Measurements from ENCODE around the gene SEC22A. TPM values are rescaled to one million over a fixed set of nuclear protein-coding genes. Genes with fewer than 3 reads are reported as not detected.

The SEC22A gene
- total RNA-seq, 2 experiments from 2014 or later: 7.9 to 11.5 TPM

DNA sequence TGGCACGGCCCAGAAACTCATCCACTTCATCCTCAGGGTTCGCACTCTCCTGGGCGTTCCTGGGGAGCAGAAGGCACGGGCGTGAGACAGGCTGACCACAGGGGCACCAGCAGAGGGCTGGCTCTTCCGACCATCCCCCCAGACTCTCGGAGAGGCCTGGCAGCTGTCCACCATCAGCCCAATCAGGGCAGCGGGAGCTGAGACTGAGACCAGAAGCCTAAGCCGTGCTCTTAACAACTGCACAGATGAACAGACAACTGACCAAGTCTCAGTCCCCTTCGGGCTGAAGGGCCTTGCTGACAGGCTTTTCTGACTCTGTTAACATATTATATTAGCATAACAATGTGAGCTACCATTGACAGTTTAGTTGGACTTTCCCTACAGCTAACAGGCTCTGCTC is 118.0 kb downstream of the SEC22A start:
- no peaks in the 10 kb centered on the region for H3K4me1 ChIP-seq (ENCODE audit: insufficient read depth, low read length)

DNA sequence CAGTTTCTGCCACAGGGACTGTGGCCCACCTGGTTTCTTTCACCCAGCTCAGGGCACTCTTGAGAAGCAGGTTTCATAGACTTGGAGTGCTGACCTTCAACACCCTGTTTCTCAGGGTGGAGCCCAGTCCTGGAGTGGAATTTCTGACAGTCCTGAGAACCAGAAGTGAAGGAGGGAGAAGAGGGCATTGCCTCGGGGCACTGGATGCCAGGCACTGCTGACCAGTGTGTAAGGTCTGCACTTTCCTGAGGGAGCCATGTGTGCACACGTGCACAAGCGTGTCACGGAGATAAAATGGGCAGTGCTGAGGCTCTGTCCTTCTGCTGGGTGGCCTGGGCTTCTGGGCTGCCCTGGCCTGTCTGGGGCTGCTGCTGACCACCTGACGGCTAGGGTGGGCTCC is 118.5 kb downstream of the SEC22A start:
- no peak for DNase-seq
- Mint-ChIP-seq H3K36me3 (ENCODE audit: low read depth) (no peaks in the 10 kb centered on the region), H3K4me1 (ENCODE audit: low read depth) (no peaks in the 10 kb centered on the region), H3K4me3 (no peak overlapping the region), H3K27me3 (peaks cover 35% of the 10 kb centered on the region), H3K27ac (no peak overlapping the region), H3K9me3 (no peaks in the 10 kb centered on the region)
- H3K36me3 ChIP-seq (ENCODE audit: insufficient read depth, low read length): no peaks in the 10 kb centered on the region
- H3K27me3 ChIP-seq (ENCODE audit: control insufficient read depth in 1 of 2, insufficient read depth in 2 of 2, low read length in 2 of 2): peaks cover 0 to 4% of the 10 kb centered on the region in 2 experiments
- TF ChIP-seq, protein P1, sequence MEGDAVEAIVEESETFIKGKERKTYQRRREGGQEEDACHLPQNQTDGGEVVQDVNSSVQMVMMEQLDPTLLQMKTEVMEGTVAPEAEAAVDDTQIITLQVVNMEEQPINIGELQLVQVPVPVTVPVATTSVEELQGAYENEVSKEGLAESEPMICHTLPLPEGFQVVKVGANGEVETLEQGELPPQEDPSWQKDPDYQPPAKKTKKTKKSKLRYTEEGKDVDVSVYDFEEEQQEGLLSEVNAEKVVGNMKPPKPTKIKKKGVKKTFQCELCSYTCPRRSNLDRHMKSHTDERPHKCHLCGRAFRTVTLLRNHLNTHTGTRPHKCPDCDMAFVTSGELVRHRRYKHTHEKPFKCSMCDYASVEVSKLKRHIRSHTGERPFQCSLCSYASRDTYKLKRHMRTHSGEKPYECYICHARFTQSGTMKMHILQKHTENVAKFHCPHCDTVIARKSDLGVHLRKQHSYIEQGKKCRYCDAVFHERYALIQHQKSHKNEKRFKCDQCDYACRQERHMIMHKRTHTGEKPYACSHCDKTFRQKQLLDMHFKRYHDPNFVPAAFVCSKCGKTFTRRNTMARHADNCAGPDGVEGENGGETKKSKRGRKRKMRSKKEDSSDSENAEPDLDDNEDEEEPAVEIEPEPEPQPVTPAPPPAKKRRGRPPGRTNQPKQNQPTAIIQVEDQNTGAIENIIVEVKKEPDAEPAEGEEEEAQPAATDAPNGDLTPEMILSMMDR (IDR thresholded peaks at IDR 0.05): no peak
- ATAC-seq (ENCODE audit: poor library complexity): no peak
- ChIA-PET CTCF (no interaction called here), POLR2A (no interaction called here)
- H3K27ac ChIP-seq (ENCODE audit: low read depth in 1 of 2, low read length in 2 of 2): no peak overlapping the region
- H3K4me3 ChIP-seq (ENCODE audit: low read length): no peak overlapping the region
- H3K9me3 ChIP-seq (ENCODE audit: control insufficient read depth in 1 of 2, insufficient read depth in 1 of 2, low read length in 2 of 2): peaks cover 0 to 3% of the 10 kb centered on the region in 2 experiments
- H3K4me1 ChIP-seq (ENCODE audit: insufficient read depth, low read length): no peaks in the 10 kb centered on the region
- intact Hi-C loops (cut with DNase I, micrococcal nuclease): no loop called here

More for the DNA sequence above, 118.0 kb downstream of the SEC22A start:
- TF ChIP-seq, protein P1 (IDR thresholded peaks at IDR 0.05): no peak
- intact Hi-C loops (cut with DNase I, micrococcal nuclease): no loop called here
- H3K36me3 Mint-ChIP-seq (ENCODE audit: low read depth): no peaks in the 10 kb centered on the region
- H3K27ac Mint-ChIP-seq: no peak overlapping the region
- Histone ChIP-seq H3K4me3 (ENCODE audit: low read length) (no peak overlapping the region), H3K36me3 (ENCODE audit: insufficient read depth, low read length) (no peaks in the 10 kb centered on the region), H3K27me3 (ENCODE audit: control insufficient read depth in 1 of 2, insufficient read depth in 2 of 2, low read length in 2 of 2) (peaks cover 0 to 4% of the 10 kb centered on the region in 2 experiments), H3K27ac (ENCODE audit: low read depth in 1 of 2, low read length in 2 of 2) (no peak overlapping the region), H3K9me3 (ENCODE audit: control insufficient read depth in 1 of 2, insufficient read depth in 1 of 2, low read length in 2 of 2) (peaks cover 0 to 3% of the 10 kb centered on the region in 2 experiments)
- ATAC-seq (ENCODE audit: poor library complexity) (no peak), DNase-seq (no peak)
- ChIA-PET CTCF (no interaction called here), POLR2A (no interaction called here)
- H3K4me1 Mint-ChIP-seq (ENCODE audit: low read depth): no peaks in the 10 kb centered on the region
- H3K4me3 Mint-ChIP-seq: no peak overlapping the region
- H3K27me3 Mint-ChIP-seq: peaks cover 35% of the 10 kb centered on the region
- no peaks in the 10 kb centered on the region for H3K9me3 Mint-ChIP-seq

DNA sequence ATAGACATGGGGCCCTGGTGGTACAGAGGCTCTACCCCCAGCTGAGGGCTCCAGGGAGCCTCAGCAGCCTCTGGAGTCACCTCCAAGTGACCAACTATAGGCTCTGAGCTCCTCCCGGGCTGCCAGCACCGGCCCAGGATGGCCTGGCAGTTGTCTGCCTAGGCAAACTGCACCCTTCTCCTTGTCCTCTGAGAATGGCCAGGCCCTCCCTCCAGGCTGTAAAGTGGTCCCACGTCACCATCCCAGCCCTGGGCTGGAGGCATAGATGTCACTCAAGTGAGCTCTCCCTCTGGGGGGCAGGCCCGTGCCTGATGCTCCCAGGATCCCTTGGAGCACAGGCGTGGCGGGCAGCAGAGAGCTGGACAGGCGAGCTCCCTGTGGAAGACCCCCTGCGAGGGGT is 120.1 kb downstream of the SEC22A start:
- no peaks in the 10 kb centered on the region for H3K36me3 Mint-ChIP-seq (ENCODE audit: low read depth)
- Histone ChIP-seq H3K4me3 (ENCODE audit: low read length) (no peak overlapping the region), H3K9me3 (ENCODE audit: control insufficient read depth in 1 of 2, insufficient read depth in 1 of 2, low read length in 2 of 2) (peaks cover 0 to 3% of the 10 kb centered on the region in 2 experiments), H3K27me3 (ENCODE audit: control insufficient read depth in 1 of 2, insufficient read depth in 2 of 2, low read length in 2 of 2) (no peaks in the 10 kb centered on the region), H3K27ac (ENCODE audit: low read depth in 1 of 2, low read length in 2 of 2) (no peak overlapping the region), H3K36me3 (ENCODE audit: insufficient read depth, low read length) (no peaks in the 10 kb centered on the region), H3K4me1 (ENCODE audit: insufficient read depth, low read length) (no peaks in the 10 kb centered on the region)
- ChIA-PET POLR2A (no interaction called here), CTCF (no interaction called here)
- intact Hi-C loops (cut with DNase I, micrococcal nuclease): no loop called here
- no peak for DNase-seq
- H3K9me3 Mint-ChIP-seq: no peaks in the 10 kb centered on the region
- peaks cover 28% of the 10 kb centered on the region for H3K27me3 Mint-ChIP-seq
- no peak for ATAC-seq (ENCODE audit: poor library complexity)
- no peak overlapping the region for H3K4me3 Mint-ChIP-seq
- TF ChIP-seq, protein P1 (IDR thresholded peaks at IDR 0.05): no peak
- H3K4me1 Mint-ChIP-seq (ENCODE audit: low read depth): no peaks in the 10 kb centered on the region
- no peak overlapping the region for H3K27ac Mint-ChIP-seq
